ENCODE results near the gene ZSCAN29.
A peak's percentile ranks its signal among the peaks of the same experiment; 100 is the strongest.

ZSCAN29 gene

DNA sequence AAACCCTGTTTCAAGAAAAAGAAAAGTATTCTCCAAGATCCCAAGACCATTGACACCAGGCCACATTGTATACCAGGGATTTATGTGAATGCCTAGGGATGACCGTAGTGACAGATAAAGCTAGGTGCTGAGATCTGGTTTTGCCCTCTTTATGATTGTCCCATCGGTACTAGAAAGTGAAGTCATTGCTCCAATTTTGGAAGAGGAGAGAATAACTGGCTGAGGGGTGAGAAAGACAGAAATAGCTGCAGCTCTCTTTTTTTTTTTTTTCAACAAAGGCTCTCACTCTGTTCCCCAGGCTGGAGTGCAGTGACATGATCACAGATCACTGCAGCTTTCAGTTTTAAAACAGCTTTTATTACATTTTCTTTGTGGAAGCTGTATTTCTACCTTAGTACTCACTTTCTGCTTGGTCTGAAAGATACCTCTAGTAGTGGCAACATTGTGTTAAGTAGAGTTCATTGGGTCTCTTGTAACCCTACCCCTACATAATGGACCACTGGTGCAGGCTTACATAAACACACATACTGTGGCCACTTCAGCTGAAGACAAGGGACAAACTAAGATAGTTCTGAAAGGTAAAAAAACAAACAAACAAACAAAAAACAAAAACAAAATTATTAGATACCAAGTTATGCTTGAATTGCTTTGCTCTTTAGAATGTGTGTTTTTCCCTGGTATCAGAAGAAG, 18.0 kb downstream of the ZSCAN29 start:
- H3K36me3 ChIP-seq (ENCODE audit: control insufficient read depth in 1 of 2, insufficient read depth in 2 of 2, low read length in 2 of 2) = peaks cover 16% of the 10 kb centered on the region in 2 donors

GRCh38 chr15:43347114-43347513, 23.7 kb downstream of the ZSCAN29 start:
- no peaks in the 10 kb centered on the region for H3K9me3 ChIP-seq (ENCODE audit: control insufficient read depth in 1 of 2, low read length in 2 of 2)
- no peaks in the 10 kb centered on the region for H3K4me1 ChIP-seq (ENCODE audit: control insufficient read depth in 1 of 2, insufficient read depth in 2 of 2, low read length in 2 of 2)
- no peaks in the 10 kb centered on the region for H3K27me3 ChIP-seq (ENCODE audit: control insufficient read depth in 1 of 2, insufficient read depth in 2 of 2, low read length in 2 of 2)
- no peak overlapping the region for H3K27ac ChIP-seq (ENCODE audit: low read depth, low read length)
- no peak overlapping the region for H3K4me3 ChIP-seq (ENCODE audit: low read depth in 1 of 2, low read length in 2 of 2)
- H3K36me3 ChIP-seq (ENCODE audit: control insufficient read depth in 1 of 2, insufficient read depth in 2 of 2, low read length in 2 of 2) = peaks cover 16 to 20% of the 10 kb centered on the region in 2 donors
- no peak overlapping the region for H3K9ac ChIP-seq (ENCODE audit: low read depth in 1 of 2, low read length in 2 of 2)

More for the DNA sequence above, 18.0 kb downstream of the ZSCAN29 start:
- H3K4me3 ChIP-seq (ENCODE audit: low read depth in 1 of 2, low read length in 2 of 2) = no peak overlapping the region
- H3K4me1 ChIP-seq (ENCODE audit: control insufficient read depth in 1 of 2, insufficient read depth in 2 of 2, low read length in 2 of 2) = no peaks in the 10 kb centered on the region
- no peak overlapping the region for H3K27ac ChIP-seq (ENCODE audit: low read depth, low read length)
- H3K9ac ChIP-seq (ENCODE audit: low read depth in 1 of 2, low read length in 2 of 2) = no peak overlapping the region
- no peaks in the 10 kb centered on the region for H3K27me3 ChIP-seq (ENCODE audit: control insufficient read depth in 1 of 2, insufficient read depth in 2 of 2, low read length in 2 of 2)
- H3K9me3 ChIP-seq (ENCODE audit: control insufficient read depth in 1 of 2, low read length in 2 of 2) = no peaks in the 10 kb centered on the region

DNA sequence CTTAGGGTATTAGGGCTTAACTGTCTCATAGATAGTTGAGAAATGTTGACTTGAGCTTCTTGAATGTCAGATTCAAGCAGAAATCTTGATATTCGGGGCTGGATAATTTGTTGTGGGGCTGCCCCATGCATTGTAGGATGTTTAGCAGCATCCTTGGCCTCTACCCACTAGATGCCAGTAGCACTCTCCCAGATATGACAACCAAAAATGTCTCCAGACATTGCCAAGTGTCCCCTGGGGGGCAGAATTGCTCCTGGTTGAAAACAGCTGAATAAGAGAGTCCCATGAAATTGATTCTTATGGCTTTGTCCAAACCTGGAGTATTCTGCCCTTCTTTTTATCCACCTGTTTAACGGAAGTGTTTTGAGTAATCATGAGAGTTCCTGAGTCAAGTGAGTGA, 24.5 kb downstream of the ZSCAN29 start:
- H3K4me3 ChIP-seq (ENCODE audit: low read depth in 1 of 2, low read length in 2 of 2) = no peak overlapping the region
- peaks cover 11 to 17% of the 10 kb centered on the region in 2 donors for H3K36me3 ChIP-seq (ENCODE audit: control insufficient read depth in 1 of 2, insufficient read depth in 2 of 2, low read length in 2 of 2)
- H3K27ac ChIP-seq (ENCODE audit: low read depth, low read length) = no peak overlapping the region
- no peaks in the 10 kb centered on the region for H3K27me3 ChIP-seq (ENCODE audit: control insufficient read depth in 1 of 2, insufficient read depth in 2 of 2, low read length in 2 of 2)
- H3K9me3 ChIP-seq (ENCODE audit: control insufficient read depth in 1 of 2, low read length in 2 of 2) = no peaks in the 10 kb centered on the region
- no peak overlapping the region for H3K9ac ChIP-seq (ENCODE audit: low read depth in 1 of 2, low read length in 2 of 2)
- no peaks in the 10 kb centered on the region for H3K4me1 ChIP-seq (ENCODE audit: control insufficient read depth in 1 of 2, insufficient read depth in 2 of 2, low read length in 2 of 2)

GRCh38 chr15:43330780-43331087, 40.1 kb downstream of the ZSCAN29 start:
- H3K27me3 ChIP-seq (ENCODE audit: control insufficient read depth in 1 of 2, insufficient read depth in 2 of 2, low read length in 2 of 2) = no peaks in the 10 kb centered on the region
- peaks cover 0 to 6% of the 10 kb centered on the region in 2 donors for H3K36me3 ChIP-seq (ENCODE audit: control insufficient read depth in 1 of 2, insufficient read depth in 2 of 2, low read length in 2 of 2)
- peak overlapping the region; percentile 98 for H3K27ac ChIP-seq (ENCODE audit: low read depth, low read length)
- H3K9ac ChIP-seq (ENCODE audit: low read depth in 1 of 2, low read length in 2 of 2) = peak overlapping the region; percentile 83 to 87
- H3K4me1 ChIP-seq (ENCODE audit: control insufficient read depth in 1 of 2, insufficient read depth in 2 of 2, low read length in 2 of 2) = peaks cover 23% of the 10 kb centered on the region in 2 donors
- peak overlapping the region; percentile 91 to 93 for H3K4me3 ChIP-seq (ENCODE audit: low read depth in 1 of 2, low read length in 2 of 2)
- no peaks in the 10 kb centered on the region for H3K9me3 ChIP-seq (ENCODE audit: control insufficient read depth in 1 of 2, low read length in 2 of 2)

DNA sequence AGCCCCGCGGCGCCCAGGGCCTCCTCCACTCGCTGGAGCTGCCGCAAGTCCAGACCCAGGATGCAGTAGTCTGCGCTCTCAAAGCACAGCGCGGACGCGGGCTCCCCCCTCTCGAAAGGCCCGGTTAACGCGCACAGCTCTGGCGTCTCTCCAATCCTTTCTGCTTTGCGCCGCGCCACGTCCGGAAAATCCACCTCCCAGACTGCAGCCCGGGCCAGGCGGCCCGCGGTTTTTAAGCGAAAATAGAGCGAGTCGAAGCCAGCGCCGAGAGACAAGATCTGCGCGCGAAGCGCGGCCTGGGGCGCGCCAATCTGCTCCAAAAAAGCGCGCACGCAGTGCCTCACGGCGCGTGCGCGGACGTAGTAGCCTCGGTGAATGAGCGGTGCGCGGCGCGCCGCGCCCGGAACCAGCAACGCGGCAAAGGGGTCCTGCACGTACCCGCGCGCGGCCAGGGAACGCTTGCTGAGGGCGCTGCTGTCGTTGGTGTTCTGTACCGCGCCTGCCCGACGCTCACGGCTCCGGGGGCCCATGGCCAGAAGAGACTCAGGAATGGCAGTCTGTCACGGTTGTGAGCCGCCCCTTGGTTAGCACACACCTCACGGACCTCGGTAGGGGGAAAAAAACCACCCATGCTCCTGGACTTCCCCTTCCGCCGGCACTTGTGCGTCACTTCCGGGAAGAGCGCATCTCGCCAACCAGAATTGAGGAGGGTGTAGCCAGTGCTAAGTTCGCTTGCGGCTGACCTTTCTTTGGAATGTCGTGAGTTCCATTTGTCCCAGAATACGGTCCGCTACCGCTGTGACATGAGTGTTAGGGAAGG, 40.7 kb downstream of the ZSCAN29 start, which contains the start of gene LCMT2:
LCMT2 (minus strand) TSS at position 614 of the 820 bp plus-strand sequence; CDS start at position 530, 84 bp downstream.
- Histone ChIP-seq H3K4me1 (ENCODE audit: control insufficient read depth in 1 of 2, insufficient read depth in 2 of 2, low read length in 2 of 2) (peaks cover 23% of the 10 kb centered on the region in 2 donors), H3K27ac (ENCODE audit: low read depth, low read length) (peak within 1 kb of the TSS; percentile 98), H3K9me3 (ENCODE audit: control insufficient read depth in 1 of 2, low read length in 2 of 2) (no peaks in the 10 kb centered on the region), H3K4me3 (ENCODE audit: low read depth in 1 of 2, low read length in 2 of 2) (peak within 1 kb of the TSS; percentile 91 to 93), H3K9ac (ENCODE audit: low read depth in 1 of 2, low read length in 2 of 2) (peak within 1 kb of the TSS; percentile 83 to 87), H3K36me3 (ENCODE audit: control insufficient read depth in 1 of 2, insufficient read depth in 2 of 2, low read length in 2 of 2) (peaks cover 0 to 6% of the 10 kb centered on the region in 2 donors), H3K27me3 (ENCODE audit: control insufficient read depth in 1 of 2, insufficient read depth in 2 of 2, low read length in 2 of 2) (no peaks in the 10 kb centered on the region)

DNA sequence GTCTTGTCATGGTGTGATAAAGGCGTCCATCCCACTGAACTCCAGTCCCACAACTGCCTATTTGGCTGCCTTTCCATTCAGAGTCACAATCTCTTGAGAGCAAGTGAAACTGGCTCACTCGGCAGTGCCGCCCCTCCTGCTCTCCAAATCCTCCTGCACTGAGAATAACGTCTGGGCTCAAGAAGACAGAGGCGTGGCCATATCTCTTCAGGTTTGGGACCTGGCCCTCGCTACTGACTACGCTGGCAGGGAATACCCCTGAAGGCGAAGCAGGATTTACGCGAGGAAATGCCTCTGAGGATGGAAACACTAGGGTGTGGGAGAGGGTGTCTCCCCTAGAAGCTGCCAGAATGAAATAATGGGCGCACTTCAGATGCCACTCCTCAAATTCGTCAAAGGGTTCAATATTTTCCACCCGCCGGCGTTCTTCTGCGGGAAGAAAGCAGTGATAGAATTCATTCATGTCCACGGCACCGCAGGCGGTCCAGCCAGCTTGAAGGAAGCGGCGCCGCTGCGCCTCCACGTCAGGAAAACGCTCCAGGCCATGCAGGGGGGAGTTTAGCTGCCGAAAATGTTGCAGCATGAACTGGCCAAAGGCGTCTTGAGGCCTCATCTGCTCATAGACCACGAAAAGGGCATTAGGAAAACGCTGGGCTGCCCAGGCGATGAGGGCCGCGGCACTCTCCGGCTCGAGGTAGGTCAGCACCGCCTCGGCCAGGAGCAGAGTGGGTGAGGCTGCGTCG, 41.5 kb downstream of the ZSCAN29 start:
- peaks cover 0 to 6% of the 10 kb centered on the region in 2 donors for H3K36me3 ChIP-seq (ENCODE audit: control insufficient read depth in 1 of 2, insufficient read depth in 2 of 2, low read length in 2 of 2)
- no peaks in the 10 kb centered on the region for H3K27me3 ChIP-seq (ENCODE audit: control insufficient read depth in 1 of 2, insufficient read depth in 2 of 2, low read length in 2 of 2)
- H3K9ac ChIP-seq (ENCODE audit: low read depth in 1 of 2, low read length in 2 of 2) = peak overlapping the region; percentile 83 to 87
- H3K4me3 ChIP-seq (ENCODE audit: low read depth in 1 of 2, low read length in 2 of 2) = peak overlapping the region; percentile 91 to 93
- no peaks in the 10 kb centered on the region for H3K9me3 ChIP-seq (ENCODE audit: control insufficient read depth in 1 of 2, low read length in 2 of 2)
- peak overlapping the region; percentile 98 for H3K27ac ChIP-seq (ENCODE audit: low read depth, low read length)
- peaks cover 23% of the 10 kb centered on the region in 2 donors for H3K4me1 ChIP-seq (ENCODE audit: control insufficient read depth in 1 of 2, insufficient read depth in 2 of 2, low read length in 2 of 2)

- peaks cover 0 to 6% of the 10 kb centered on the region in 2 donors for H3K36me3 ChIP-seq (ENCODE audit: control insufficient read depth in 1 of 2, insufficient read depth in 2 of 2, low read length in 2 of 2)
- no peak overlapping the region for H3K4me3 ChIP-seq (ENCODE audit: low read depth in 1 of 2, low read length in 2 of 2)
- H3K9me3 ChIP-seq (ENCODE audit: control insufficient read depth in 1 of 2, low read length in 2 of 2) = no peaks in the 10 kb centered on the region
- no peak overlapping the region for H3K27ac ChIP-seq (ENCODE audit: low read depth, low read length)
- H3K4me1 ChIP-seq (ENCODE audit: control insufficient read depth in 1 of 2, insufficient read depth in 2 of 2, low read length in 2 of 2) = peaks cover 16 to 17% of the 10 kb centered on the region in 2 donors
- no peak overlapping the region for H3K9ac ChIP-seq (ENCODE audit: low read depth in 1 of 2, low read length in 2 of 2)
- no peaks in the 10 kb centered on the region for H3K27me3 ChIP-seq (ENCODE audit: control insufficient read depth in 1 of 2, insufficient read depth in 2 of 2, low read length in 2 of 2)
Observed at GRCh38 chr15:43325039-43325684, 45.7 kb downstream of the ZSCAN29 start.

- no peaks in the 10 kb centered on the region for H3K4me1 ChIP-seq (ENCODE audit: control insufficient read depth in 1 of 2, insufficient read depth in 2 of 2, low read length in 2 of 2)
- H3K27ac ChIP-seq (ENCODE audit: low read depth, low read length) = no peak overlapping the region
- H3K9me3 ChIP-seq (ENCODE audit: control insufficient read depth in 1 of 2, low read length in 2 of 2) = no peaks in the 10 kb centered on the region
- H3K36me3 ChIP-seq (ENCODE audit: control insufficient read depth in 1 of 2, insufficient read depth in 2 of 2, low read length in 2 of 2) = no peaks in the 10 kb centered on the region
- H3K4me3 ChIP-seq (ENCODE audit: low read depth in 1 of 2, low read length in 2 of 2) = no peak overlapping the region
- no peak overlapping the region for H3K9ac ChIP-seq (ENCODE audit: low read depth in 1 of 2, low read length in 2 of 2)
- no peaks in the 10 kb centered on the region for H3K27me3 ChIP-seq (ENCODE audit: control insufficient read depth in 1 of 2, insufficient read depth in 2 of 2, low read length in 2 of 2)
Observed at GRCh38 chr15:43318990-43319771, 51.7 kb downstream of the ZSCAN29 start.

DNA sequence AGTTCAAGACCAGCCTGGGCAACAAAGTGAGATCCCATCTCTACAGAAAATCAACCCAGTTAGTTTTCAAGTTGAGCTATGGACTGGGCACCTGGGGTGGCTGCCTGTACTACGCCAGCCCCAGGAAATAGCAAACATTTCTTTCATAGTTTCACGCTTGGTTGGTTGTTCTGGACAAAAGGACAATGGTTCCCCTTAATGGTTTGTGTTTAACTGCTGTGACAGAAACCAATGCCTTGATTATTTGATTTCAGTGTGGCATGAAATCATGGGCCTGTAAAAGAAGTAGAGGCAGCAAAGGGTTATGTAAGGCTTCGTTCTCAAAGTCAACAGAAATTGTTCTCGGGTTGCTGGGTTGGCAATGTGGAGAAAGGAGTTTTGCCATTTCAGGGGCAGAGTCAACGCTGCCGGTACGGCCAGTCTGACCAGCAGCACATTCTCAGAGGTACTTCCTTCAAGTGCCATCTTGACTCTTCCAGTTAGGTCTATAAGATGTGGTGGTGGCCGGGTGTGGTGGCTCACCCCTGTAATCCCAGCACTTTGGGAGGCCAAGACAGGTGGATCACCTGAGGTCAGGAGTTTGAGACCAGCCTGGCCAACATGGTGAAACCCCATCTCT, 53.2 kb downstream of the ZSCAN29 start:
- H3K4me1 ChIP-seq (ENCODE audit: control insufficient read depth in 1 of 2, insufficient read depth in 2 of 2, low read length in 2 of 2) = no peaks in the 10 kb centered on the region
- no peaks in the 10 kb centered on the region for H3K36me3 ChIP-seq (ENCODE audit: control insufficient read depth in 1 of 2, insufficient read depth in 2 of 2, low read length in 2 of 2)
- no peaks in the 10 kb centered on the region for H3K27me3 ChIP-seq (ENCODE audit: control insufficient read depth in 1 of 2, insufficient read depth in 2 of 2, low read length in 2 of 2)
- H3K4me3 ChIP-seq (ENCODE audit: low read depth in 1 of 2, low read length in 2 of 2) = no peak overlapping the region
- no peaks in the 10 kb centered on the region for H3K9me3 ChIP-seq (ENCODE audit: control insufficient read depth in 1 of 2, low read length in 2 of 2)
- H3K9ac ChIP-seq (ENCODE audit: low read depth in 1 of 2, low read length in 2 of 2) = no peak overlapping the region
- H3K27ac ChIP-seq (ENCODE audit: low read depth, low read length) = no peak overlapping the region
